HG03571 (cell line): ENCODE results near the gene ZNF326.

Source experiments
- ATAC-seq: cut with Tn5 transposase; IDR thresholded peaks from one replicate; pipeline ENCODE4 v1.9.1; 2021; ENCODE audit not compliant: unreplicated experiment

The ZNF326 gene

GRCh38 chr1:90067194-90067931, 72.5 kb downstream of the ZNF326 start:
- no peak for ATAC-seq

GRCh38 chr1:90068611-90069280, 73.8 kb downstream of the ZNF326 start:
- ATAC-seq, result no peak

- no peak for ATAC-seq
These were observed 79.2 kb downstream of the ZNF326 start for GRCh38 chr1:90074137-90074536.

GRCh38 chr1:90074566-90074965, 79.7 kb downstream of the ZNF326 start:
- no peak for ATAC-seq

GRCh38 chr1:90074970-90075391, 80.1 kb downstream of the ZNF326 start:
- no peak for ATAC-seq

GRCh38 chr1:90083995-90084394, 89.1 kb downstream of the ZNF326 start:
- ATAC-seq, result no peak
